Chondrocyte (in vitro differentiated cells): ENCODE measurements around the gene ZFAND3. TPM values are rescaled to one million over a fixed set of nuclear protein-coding genes. Genes with fewer than 3 reads are reported as not detected.

ENCODE experiments used
- DNase-seq: peaks from one replicate; pipeline ENCODE4 v3.0.0; 2021; ENCODE audit warnings: mixed read lengths, low spot score
- H3K27ac Mint-ChIP-seq: one replicate; pipeline ENCODE4 v1.8.0; 2021; ENCODE audit warnings: mild to moderate bottlenecking, moderate library complexity, mixed read lengths; ENCODE audit not compliant: unreplicated experiment
- H3K27me3 Mint-ChIP-seq: 2 replicates; pipeline ENCODE4 v1.8.0; 2021; ENCODE audit warnings: low read depth, mixed read lengths
- H3K36me3 Mint-ChIP-seq: 2 replicates; pipeline ENCODE4 v1.8.0; 2021; ENCODE audit warnings: low read depth, mixed read lengths
- H3K4me1 Mint-ChIP-seq: 2 replicates; pipeline ENCODE4 v1.8.0; 2021; ENCODE audit warnings: low read depth, mild to moderate bottlenecking, mixed read lengths
- H3K4me3 Mint-ChIP-seq: one replicate; pipeline ENCODE4 v1.8.0; 2021; ENCODE audit warnings: mild to moderate bottlenecking, moderate library complexity, mixed read lengths; ENCODE audit not compliant: unreplicated experiment
- H3K9me3 Mint-ChIP-seq: 2 replicates; pipeline ENCODE4 v1.8.0; 2021; ENCODE audit warnings: low read depth, mixed read lengths
- total RNA-seq: library from RNA; stranded (reverse); gene quantifications from 3 replicates; pipeline ENCODE4 v1.2.1, GENCODE V29; 2021
- TF ChIP-seq, protein P1 (sequence below): fragments of 200-600 bp; sonication (generic); IDR thresholded peaks from 2 replicates; pipeline ENCODE4 v1.5.0; 2021; ENCODE audit warnings: antibody characterized with exemption, mild to moderate bottlenecking, moderate library complexity

Gene ZFAND3
- total RNA-seq, 1 donor from 2014 or later, result 98.5 TPM

DNA sequence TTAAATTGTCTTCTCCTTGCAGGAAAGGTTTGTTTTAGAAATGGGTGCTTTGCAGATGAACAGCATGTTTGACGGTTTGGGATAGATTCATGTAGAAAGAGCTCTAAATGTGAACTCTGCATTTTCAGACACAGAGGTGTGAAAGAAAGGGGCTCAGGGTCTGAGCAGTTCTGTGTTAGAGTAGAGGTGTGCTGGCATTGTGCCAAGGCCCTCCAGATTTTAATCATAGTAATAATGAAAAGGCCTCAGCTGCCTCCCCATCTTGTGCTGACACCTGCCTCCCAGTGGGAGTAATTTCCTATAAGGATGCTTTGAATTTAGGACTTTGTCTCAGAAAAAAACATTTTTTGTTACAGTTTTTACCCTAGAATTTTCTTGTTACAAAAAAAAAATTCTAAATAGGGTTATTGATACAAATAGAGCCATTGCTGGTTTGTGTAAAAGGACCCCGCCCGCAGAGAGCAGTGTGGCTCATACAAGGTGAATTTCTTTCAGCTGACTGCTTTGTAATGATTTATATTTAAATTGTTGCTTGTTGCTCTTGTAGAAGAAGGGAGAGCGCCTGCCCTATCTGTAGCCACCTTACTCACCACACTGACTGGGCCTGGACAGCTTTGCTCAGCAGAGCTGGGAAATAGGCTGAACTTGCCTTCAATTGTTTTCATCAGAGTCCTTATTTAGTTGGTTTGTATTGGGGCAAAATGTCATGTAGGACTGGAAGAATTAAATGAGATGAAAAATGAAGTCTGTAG, 294.5 kb downstream of the ZFAND3 start:
- no peak overlapping the region for H3K27ac Mint-ChIP-seq

DNA sequence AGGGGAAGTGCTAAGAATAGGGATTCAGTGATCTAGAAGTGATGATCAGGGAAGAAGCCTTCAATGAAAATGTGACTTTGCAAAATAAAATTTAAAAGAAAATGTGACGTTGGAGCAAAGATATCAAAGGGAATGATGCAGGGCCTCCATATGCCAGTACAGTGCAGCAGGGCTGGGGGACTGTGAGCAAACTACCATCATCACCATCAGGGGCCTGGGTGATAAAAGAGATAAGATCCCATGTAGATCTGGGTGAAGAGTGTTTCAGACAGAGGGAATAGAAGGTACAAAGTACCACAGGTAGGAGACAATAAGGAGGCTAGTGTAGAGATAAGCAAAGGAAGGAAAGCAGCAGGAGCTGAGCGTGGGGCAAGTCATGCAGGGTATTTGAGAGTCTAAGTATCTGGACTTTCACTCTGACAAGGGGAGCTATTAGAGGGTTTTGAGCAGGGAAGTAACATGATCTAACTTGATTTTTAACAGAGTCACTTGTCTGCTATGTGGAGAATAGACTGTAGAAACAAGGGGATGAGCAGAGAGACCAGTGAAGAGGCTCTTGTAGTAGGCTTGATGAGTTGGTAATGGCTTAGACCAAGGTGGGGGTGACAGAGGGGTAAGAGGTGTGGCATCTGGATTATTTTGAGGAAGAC, 295.6 kb downstream of the ZFAND3 start:
- Mint-ChIP-seq H3K4me1 (peaks cover 50% of the 10 kb centered on the region), H3K27ac (peak overlapping the region; percentile 19), H3K9me3 (no peaks in the 10 kb centered on the region), H3K27me3 (no peaks in the 10 kb centered on the region), H3K36me3 (peaks cover 4% of the 10 kb centered on the region), H3K4me3 (no peak overlapping the region)
- TF ChIP-seq, protein P1, sequence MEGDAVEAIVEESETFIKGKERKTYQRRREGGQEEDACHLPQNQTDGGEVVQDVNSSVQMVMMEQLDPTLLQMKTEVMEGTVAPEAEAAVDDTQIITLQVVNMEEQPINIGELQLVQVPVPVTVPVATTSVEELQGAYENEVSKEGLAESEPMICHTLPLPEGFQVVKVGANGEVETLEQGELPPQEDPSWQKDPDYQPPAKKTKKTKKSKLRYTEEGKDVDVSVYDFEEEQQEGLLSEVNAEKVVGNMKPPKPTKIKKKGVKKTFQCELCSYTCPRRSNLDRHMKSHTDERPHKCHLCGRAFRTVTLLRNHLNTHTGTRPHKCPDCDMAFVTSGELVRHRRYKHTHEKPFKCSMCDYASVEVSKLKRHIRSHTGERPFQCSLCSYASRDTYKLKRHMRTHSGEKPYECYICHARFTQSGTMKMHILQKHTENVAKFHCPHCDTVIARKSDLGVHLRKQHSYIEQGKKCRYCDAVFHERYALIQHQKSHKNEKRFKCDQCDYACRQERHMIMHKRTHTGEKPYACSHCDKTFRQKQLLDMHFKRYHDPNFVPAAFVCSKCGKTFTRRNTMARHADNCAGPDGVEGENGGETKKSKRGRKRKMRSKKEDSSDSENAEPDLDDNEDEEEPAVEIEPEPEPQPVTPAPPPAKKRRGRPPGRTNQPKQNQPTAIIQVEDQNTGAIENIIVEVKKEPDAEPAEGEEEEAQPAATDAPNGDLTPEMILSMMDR, result no peak
- no peak for DNase-seq

More for the DNA sequence above, 294.5 kb downstream of the ZFAND3 start:
- peaks cover 4% of the 10 kb centered on the region for H3K36me3 Mint-ChIP-seq
- peaks cover 46% of the 10 kb centered on the region for H3K4me1 Mint-ChIP-seq
- DNase-seq, result no peak
- no peaks in the 10 kb centered on the region for H3K9me3 Mint-ChIP-seq
- H3K27me3 Mint-ChIP-seq, result no peaks in the 10 kb centered on the region
- H3K4me3 Mint-ChIP-seq, result no peak overlapping the region
- TF ChIP-seq, protein P1, result no peak

DNA sequence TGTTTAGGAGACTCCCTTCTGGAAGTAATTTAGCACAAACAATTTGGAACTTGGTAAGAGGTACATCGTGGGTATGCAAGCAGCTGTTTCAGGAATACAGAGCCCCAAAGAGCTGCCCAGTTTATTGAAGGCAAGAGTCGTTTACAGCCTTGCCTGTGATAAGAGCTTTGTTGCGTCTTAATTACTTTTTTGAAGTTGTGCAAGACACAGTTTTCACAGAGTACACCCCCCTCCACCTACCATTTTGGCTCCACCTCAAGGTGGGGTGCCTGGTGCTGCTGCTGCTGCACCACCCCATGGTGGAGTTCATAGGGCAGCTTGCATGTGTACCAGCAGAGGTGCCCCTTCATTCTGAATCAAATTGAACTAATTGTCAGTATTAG, 296.1 kb downstream of the ZFAND3 start:
- no peak overlapping the region for H3K4me3 Mint-ChIP-seq
- peak overlapping the region; percentile 19 for H3K27ac Mint-ChIP-seq
- no peaks in the 10 kb centered on the region for H3K9me3 Mint-ChIP-seq
- DNase-seq, result no peak
- H3K36me3 Mint-ChIP-seq, result peaks cover 4% of the 10 kb centered on the region
- TF ChIP-seq, protein P1, result no peak
- peaks cover 44% of the 10 kb centered on the region for H3K4me1 Mint-ChIP-seq
- no peaks in the 10 kb centered on the region for H3K27me3 Mint-ChIP-seq

DNA sequence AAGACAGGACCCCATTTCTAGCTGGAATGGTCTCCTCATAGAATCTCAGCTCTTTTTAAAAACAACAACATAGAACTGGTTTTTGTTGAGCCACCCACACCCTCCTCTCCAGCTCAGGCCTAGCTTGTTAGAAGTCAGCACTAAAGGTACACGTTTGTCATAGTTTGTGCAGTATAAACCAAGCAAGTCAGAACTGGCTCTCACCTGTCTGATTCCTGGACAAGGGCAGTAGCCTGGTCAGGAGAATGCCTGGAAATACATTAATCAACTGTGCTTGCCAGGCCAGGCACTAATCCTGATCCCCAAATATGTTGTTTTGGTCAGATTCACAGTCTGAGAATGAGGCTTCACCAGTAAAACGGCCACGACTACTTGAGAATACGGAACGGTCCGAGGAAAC, 296.7 kb downstream of the ZFAND3 start:
- peaks cover 38% of the 10 kb centered on the region for H3K4me1 Mint-ChIP-seq
- TF ChIP-seq, protein P1, result no peak

DNA sequence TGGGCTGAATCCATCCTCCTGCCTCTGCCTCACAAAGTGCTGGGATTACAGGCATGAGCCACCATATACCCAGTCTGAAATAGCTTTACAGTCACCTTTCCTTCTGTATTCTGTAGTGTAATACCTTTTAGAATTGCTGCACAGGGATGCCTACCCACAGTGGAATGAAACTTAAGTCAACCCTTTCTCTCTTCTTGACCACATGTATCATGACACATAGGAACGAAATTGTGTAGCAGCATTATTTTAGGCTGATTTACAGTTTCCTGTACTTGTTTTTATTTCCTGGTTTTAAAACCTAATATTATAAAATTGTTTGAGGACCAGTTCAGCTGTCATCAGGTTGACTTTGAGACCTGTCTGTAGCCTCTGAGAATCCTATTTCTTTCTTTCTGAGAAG, 297.8 kb downstream of the ZFAND3 start:
- TF ChIP-seq, protein P1, result no peak
- Mint-ChIP-seq H3K4me1 (peaks cover 34% of the 10 kb centered on the region), H3K4me3 (no peak overlapping the region), H3K36me3 (peaks cover 11% of the 10 kb centered on the region), H3K27me3 (no peaks in the 10 kb centered on the region), H3K9me3 (no peaks in the 10 kb centered on the region), H3K27ac (peak overlapping the region; percentile 13)
- no peak for DNase-seq

More for the DNA sequence above, 296.7 kb downstream of the ZFAND3 start:
- Mint-ChIP-seq H3K27ac (peak overlapping the region; percentile 2), H3K4me3 (no peak overlapping the region), H3K27me3 (no peaks in the 10 kb centered on the region), H3K9me3 (no peaks in the 10 kb centered on the region), H3K36me3 (peaks cover 4% of the 10 kb centered on the region)
- no peak for DNase-seq
